Measurements from ENCODE around the gene GFY. TPM values are rescaled to one million over a fixed set of nuclear protein-coding genes. Genes with fewer than 3 reads are reported as not detected.

GFY gene
- total and polyA plus RNA-seq, 10 of the 15 experiments (the other 5 are each of a cell fraction or from before 2014, with no cell fraction given), result 0.05 TPM; not detected in 9

GRCh38 chr19:49453757-49454240 is 28.6 kb downstream of the GFY start (continued):
- no peak for TF ChIP-seq EP300 (IDR thresholded peaks at IDR 0.05; ENCODE audit: borderline replicate concordance in 1 of 2, control insufficient read depth in 1 of 2, low read depth in 2 of 2, low read length in 2 of 2)
- no peak for TF ChIP-seq BMI1 (IDR thresholded peaks at IDR 0.05; ENCODE audit: borderline replicate concordance)
- TF ChIP-seq EGR1 (IDR thresholded peaks at IDR 0.05; ENCODE audit: borderline replicate concordance in 1 of 2, low read depth in 2 of 2, low read length in 2 of 2), result no peak
- TF ChIP-seq EED (IDR thresholded peaks at IDR 0.05; ENCODE audit: low read depth), result peak; percentile 60; the same call in 1 of the 2 replicates
- no peak; the same call in 1 of the 2 replicates for TF ChIP-seq ESRRA (IDR thresholded peaks at IDR 0.05; ENCODE audit: low read length)
- TF ChIP-seq POLR2AphosphoS2 (IDR thresholded peaks at IDR 0.05; ENCODE audit: low read depth, low read length), result 0 out of 2 replicates have a peak, but pooled peaks have one; percentile 25
- no peak for TF ChIP-seq BCL11A (IDR thresholded peaks at IDR 0.05; ENCODE audit: low read depth, low read length)
- TF ChIP-seq E4F1 (IDR thresholded peaks at IDR 0.05; ENCODE audit: borderline replicate concordance, partially characterized antibody), result no peak
- no peak for TF ChIP-seq CBFB (IDR thresholded peaks at IDR 0.05; ENCODE audit: low read depth)
- no peak for TF ChIP-seq TCF3 (IDR thresholded peaks at IDR 0.05; ENCODE audit: borderline replicate concordance, insufficient read depth, low read depth, low read length)
- TF ChIP-seq IRF5 (IDR thresholded peaks at IDR 0.05; ENCODE audit: borderline replicate concordance), result no peak
- no peak for TF ChIP-seq RELA (IDR thresholded peaks at IDR 0.05; ENCODE audit: borderline replicate concordance, partially characterized antibody)

All from GM12878 (cell line).